Endothelial cell of umbilical vein (primary cell): ENCODE data around the gene TNFSF18. TPM values are rescaled to one million over a fixed set of nuclear protein-coding genes. Genes with fewer than 3 reads are reported as not detected.

Source experiments
- BruUV-seq: library from RNA; stranded (reverse); fragments of 400-500 nt; replicated peaks from 2 replicates; lab custom pipeline; 2021; lab: Mats Ljungman, UMichigan
- CTCF ChIA-PET: fragments of 300-600, 350-600 bp; sonication (Branson Sonifier 250); formaldehyde crosslinking; loops from one replicate; lab custom pipeline; 2021; ENCODE audit warnings: antibody characterized with exemption, inconsistent platforms; lab: Charles Lee
- POLR2A ChIA-PET: fragments of 300-600, 350-600 bp; sonication (Branson Sonifier 250); formaldehyde crosslinking; loops from one replicate; lab custom pipeline; 2021; ENCODE audit warnings: antibody characterized with exemption, inconsistent platforms; lab: Charles Lee
- DNase-seq: peaks from one replicate; pipeline ENCODE4 v3.0.0-alpha.2; 2011; ENCODE audit warnings: low read depth, low spot score
- FAIRE-seq: peaks from 2 replicates; lab custom pipeline; 2011; peaks lifted over from hg19 to GRCh38; lab: Jason Lieb, UNC
- H2AFZ ChIP-seq: 2 replicates; pipeline ENCODE4 v1.6.0; 2012; ENCODE audit warnings: low read depth, low read length, control low read depth, inconsistent platforms
- H3K27ac ChIP-seq: 2 replicates; pipeline ENCODE4 v1.5.1; 2011; ENCODE audit warnings: low read depth, mild to moderate bottlenecking, control low read depth, low read length, moderate library complexity; ENCODE audit not compliant: insufficient read depth
- H3K27me3 ChIP-seq, 2 experiments: 2 replicates each; pipeline versions ENCODE4 v1.6.0 to v1.6.1; 2011; ENCODE audit warnings: low read length in 2 of 2, mixed read lengths in 1 of 2; ENCODE audit not compliant: control insufficient read depth in 2 of 2, insufficient read depth in 2 of 2
- H3K36me3 ChIP-seq, 2 experiments: 2 replicates in 1 of 2; 3 replicates in 1 of 2; pipeline ENCODE4 v1.5.1; 2011; ENCODE audit warnings: low read length in 2 of 2, mild to moderate bottlenecking in 1 of 2, moderate library complexity in 1 of 2; ENCODE audit not compliant: control insufficient read depth in 2 of 2, insufficient read depth in 2 of 2; ENCODE audit errors: extremely low read depth in 1 of 2
- H3K4me1 ChIP-seq: 3 replicates; pipeline ENCODE4 v1.5.1; 2011; ENCODE audit warnings: mild to moderate bottlenecking, low read length; ENCODE audit not compliant: control insufficient read depth, insufficient read depth; ENCODE audit errors: extremely low read depth
- H3K4me2 ChIP-seq: 2 replicates; pipeline ENCODE4 v1.6.1; 2011; ENCODE audit warnings: low read length, control low read depth, mixed read lengths; ENCODE audit not compliant: insufficient read depth
- H3K4me3 ChIP-seq, 3 experiments: fragments of 200-600 bp in 1 of 3; sonication (generic), shearing (Covaris generic) in 1 of 3; replicated peaks in 1 of 3; 2 replicates each; pipeline ENCODE4 v1.5.1; 2011 to 2016; ENCODE audit warnings: control low read depth in 3 of 3, low read length in 3 of 3, mild to moderate bottlenecking in 2 of 3, inconsistent platforms in 1 of 3, low read depth in 1 of 3, moderate library complexity in 1 of 3; ENCODE audit not compliant: insufficient read depth in 1 of 3
- H3K79me2 ChIP-seq: 2 replicates; pipeline ENCODE4 v1.6.0; 2012; ENCODE audit warnings: low read length, inconsistent platforms; ENCODE audit not compliant: control insufficient read depth, insufficient read depth
- H3K9ac ChIP-seq: replicated peaks from 2 replicates; pipeline ENCODE3; 2011; ENCODE audit warnings: low read length, control low read depth; ENCODE audit not compliant: insufficient read depth; ENCODE audit errors: extremely low read depth
- H3K9me1 ChIP-seq: replicated peaks from 3 replicates; pipeline ENCODE4 v1.6.0; 2011; ENCODE audit warnings: mild to moderate bottlenecking, low read length; ENCODE audit not compliant: control insufficient read depth, insufficient read depth; ENCODE audit errors: extremely low read depth
- H3K9me3 ChIP-seq: replicated peaks from 2 replicates; pipeline ENCODE4 v1.5.1; 2012; ENCODE audit warnings: low read length, inconsistent platforms; ENCODE audit not compliant: control insufficient read depth, insufficient read depth
- H4K20me1 ChIP-seq: replicated peaks from 2 replicates; pipeline ENCODE3; 2011; ENCODE audit warnings: mild to moderate bottlenecking, low read length; ENCODE audit not compliant: control insufficient read depth, insufficient read depth; ENCODE audit errors: extremely low read depth
- EZH2 ChIP-seq: IDR thresholded peaks from 2 replicates; pipeline ENCODE4 v1.6.1; 2012; ENCODE audit warnings: borderline replicate concordance, low read depth, mild to moderate bottlenecking, moderate library complexity, low read length, inconsistent platforms; ENCODE audit not compliant: severe bottlenecking
- FOS ChIP-seq: IDR thresholded peaks from 2 replicates; pipeline ENCODE4 v1.6.1; 2011; ENCODE audit warnings: mild to moderate bottlenecking, low read length, moderate library complexity, borderline replicate concordance; ENCODE audit not compliant: insufficient read depth
- GATA2 ChIP-seq: IDR thresholded peaks from 2 replicates; pipeline ENCODE4 v1.7.0; 2011; ENCODE audit warnings: low read depth, mild to moderate bottlenecking, moderate library complexity, mixed read lengths, low read length; ENCODE audit not compliant: insufficient read length, insufficient read depth
- JUN ChIP-seq: IDR thresholded peaks from 2 replicates; pipeline ENCODE4 v1.6.1; 2011; ENCODE audit warnings: borderline replicate concordance, low read depth; ENCODE audit not compliant: insufficient read length, insufficient read depth
- MAX ChIP-seq: IDR thresholded peaks from 2 replicates; pipeline ENCODE4 v1.6.1; 2011; ENCODE audit not compliant: insufficient read depth, insufficient read length
- MYC ChIP-seq: IDR thresholded peaks from one replicate; pipeline ENCODE4 v1.6.1; 2011; ENCODE audit warnings: mild to moderate bottlenecking, low read depth, low read length
- POLR2A ChIP-seq: IDR thresholded peaks from 2 replicates; pipeline ENCODE4 v1.6.1; 2012; ENCODE audit warnings: low read depth, mild to moderate bottlenecking, control low read depth, low read length
- POLR2AphosphoS5 ChIP-seq: IDR thresholded peaks from 2 replicates; pipeline ENCODE4 v1.6.1; 2012; ENCODE audit warnings: low read depth, mild to moderate bottlenecking, control low read depth, low read length, moderate library complexity; ENCODE audit not compliant: insufficient read depth
- dilution Hi-C: fragments of 300-500 bp; cut with MboI; formaldehyde crosslinking; loops from one replicate; pipeline ENCODE4 v1.15.0; 2019; ENCODE audit warnings: low sequenced_read_pairs; ENCODE audit not compliant: extremely low pct_ligation_motif_present
- intact Hi-C: fragments of 100-400 bp; cut with micrococcal nuclease; formaldehyde crosslinking; loops from one replicate; pipeline ENCODE4 v1.10.0; 2022
- polyA plus RNA-seq, 4 experiments: library from polyadenylated mRNA; depleted of rRNA in 3 of 4; stranded (reverse) in 3 of 4; unstranded in 1 of 4; fragments of >200 nt; gene quantifications; 2 replicates each; pipeline versions ENCODE4 v1.2.1 to v1.2.3, GENCODE V29; 2011 to 2012; ENCODE audit warnings: missing spikeins in 1 of 4
- total RNA-seq: library from RNA; stranded (reverse); gene quantifications from 2 replicates; pipeline ENCODE4 v1.2.3, GENCODE V29; 2021
- TF ChIP-seq, protein P1 (sequence below), 2 donors: IDR thresholded peaks; 1 replicate in 1 of 2; 2 replicates in 1 of 2; pipeline ENCODE4 v1.5.1; 2011; ENCODE audit warnings: low read length in 2 of 2, mild to moderate bottlenecking in 2 of 2, moderate library complexity in 2 of 2, control low read depth in 1 of 2, inconsistent platforms in 1 of 2, low read depth in 1 of 2; ENCODE audit not compliant: insufficient read depth in 1 of 2; ENCODE audit errors: extremely low read depth in 1 of 2

The TNFSF18 gene
- total and polyA plus RNA-seq, 2 donors (not counting 3 experiments of a cell fraction or from before 2014, with no cell fraction given): 15.3 to 39.4 TPM

- Histone ChIP-seq H3K4me3 (no peak overlapping the region), H2AFZ (no peak overlapping the region), H3K27ac (no peak overlapping the region), H3K9ac (no peak overlapping the region), H3K9me3 (no peaks in the 10 kb centered on the region), H3K4me1 (peaks cover 3% of the 10 kb centered on the region), H3K36me3 (no peaks in the 10 kb centered on the region), H3K27me3 (no peaks in the 10 kb centered on the region), H3K4me2 (no peak overlapping the region), H4K20me1 (no peaks in the 10 kb centered on the region), H3K9me1 (no peaks in the 10 kb centered on the region), H3K79me2 (no peaks in the 10 kb centered on the region)
- dilution Hi-C loops (no loop called here), intact Hi-C loops (no loop called here)
- no peak for DNase-seq
- CTCF ChIA-PET: interaction anchor here (1.1 kb wide), 1 partner anchor 10 kb away, joined by 3 read pairs; no protein-coding TSS in a partner anchor
- no TSS peak for BruUV-seq
- no peak for TF ChIP-seq MYC
- no peak for TF ChIP-seq JUN
- TF ChIP-seq EZH2: no peak
- no peak for TF ChIP-seq GATA2
- TF ChIP-seq MAX: no peak
- TF ChIP-seq, protein P1, sequence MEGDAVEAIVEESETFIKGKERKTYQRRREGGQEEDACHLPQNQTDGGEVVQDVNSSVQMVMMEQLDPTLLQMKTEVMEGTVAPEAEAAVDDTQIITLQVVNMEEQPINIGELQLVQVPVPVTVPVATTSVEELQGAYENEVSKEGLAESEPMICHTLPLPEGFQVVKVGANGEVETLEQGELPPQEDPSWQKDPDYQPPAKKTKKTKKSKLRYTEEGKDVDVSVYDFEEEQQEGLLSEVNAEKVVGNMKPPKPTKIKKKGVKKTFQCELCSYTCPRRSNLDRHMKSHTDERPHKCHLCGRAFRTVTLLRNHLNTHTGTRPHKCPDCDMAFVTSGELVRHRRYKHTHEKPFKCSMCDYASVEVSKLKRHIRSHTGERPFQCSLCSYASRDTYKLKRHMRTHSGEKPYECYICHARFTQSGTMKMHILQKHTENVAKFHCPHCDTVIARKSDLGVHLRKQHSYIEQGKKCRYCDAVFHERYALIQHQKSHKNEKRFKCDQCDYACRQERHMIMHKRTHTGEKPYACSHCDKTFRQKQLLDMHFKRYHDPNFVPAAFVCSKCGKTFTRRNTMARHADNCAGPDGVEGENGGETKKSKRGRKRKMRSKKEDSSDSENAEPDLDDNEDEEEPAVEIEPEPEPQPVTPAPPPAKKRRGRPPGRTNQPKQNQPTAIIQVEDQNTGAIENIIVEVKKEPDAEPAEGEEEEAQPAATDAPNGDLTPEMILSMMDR (IDR thresholded peaks at IDR 0.05; ENCODE audit: extremely low read depth in 1 of 2, insufficient read depth in 1 of 2, low read depth in 1 of 2, low read length in 2 of 2): no peak
- TF ChIP-seq FOS: no peak
- no peak for TF ChIP-seq POLR2AphosphoS5
- TF ChIP-seq POLR2A: no peak
- FAIRE-seq: no peak
- POLR2A ChIA-PET: no interaction called here
These were observed 35.1 kb downstream of the TNFSF18 start for GRCh38 chr1:173015629-173016028.
